Caki2 (cell line): Measurements from ENCODE around the gene OSBPL5. TPM values are rescaled to one million over a fixed set of nuclear protein-coding genes. Genes with fewer than 3 reads are reported as not detected.
"Not testable (repeated sequence)": the region's sequence is repeated elsewhere in the genome, so short reads cannot be mapped to it uniquely, and the experiment has no call there.

ENCODE experiments used
- DNase-seq: peaks from one replicate; pipeline ENCODE4 v3.0.0-alpha.2; 2015; ENCODE audit warnings: low read depth
- in situ Hi-C: cut with HindIII; loops from 2 replicates; pipeline ENCODE4 v1.10.0; 2016; ENCODE audit warnings: low sequenced_read_pairs, low pct_unique_long_range_greater_than_20kb, mixed read lengths
- total RNA-seq: library from RNA; depleted of rRNA; stranded (reverse); fragments of >200 nt; shearing (Covaris generic); gene quantifications from 2 replicates; pipeline ENCODE4 v1.2.3, GENCODE V29; 2014; ENCODE audit warnings: low replicate concordance

Gene OSBPL5
- total RNA-seq, 1 experiment from 2014 or later = 11.2 TPM

GRCh38 chr11:3120071-3120792, 44.9 kb downstream of the OSBPL5 start:
- in situ Hi-C loops = no loop called here

GRCh38 chr11:3119141-3119821, 45.8 kb downstream of the OSBPL5 start:
- DNase-seq = no peak
- in situ Hi-C loops = no loop called here

More at GRCh38 chr11:3120071-3120792, 44.9 kb downstream of the OSBPL5 start:
- no peak for DNase-seq

GRCh38 chr11:3115321-3115720, 49.8 kb downstream of the OSBPL5 start:
- in situ Hi-C loops = no loop called here
- no peak for DNase-seq

GRCh38 chr11:3113661-3114060, 51.4 kb downstream of the OSBPL5 start:
- DNase-seq, in situ Hi-C loops: not testable (repeated sequence)

GRCh38 chr11:3111919-3112690, 53.0 kb downstream of the OSBPL5 start:
- DNase-seq = no peak
- in situ Hi-C loops = no loop called here

- DNase-seq = no peak
- in situ Hi-C loops = no loop called here
These were observed 53.6 kb downstream of the OSBPL5 start for GRCh38 chr11:3111466-3111865.

- in situ Hi-C loops = no loop called here
- DNase-seq = no peak
These were observed 55.0 kb downstream of the OSBPL5 start for GRCh38 chr11:3109921-3110706.

GRCh38 chr11:3109434-3109833, 55.7 kb downstream of the OSBPL5 start:
- DNase-seq = no peak
- in situ Hi-C loops = no loop called here

- in situ Hi-C loops = no loop called here
These were observed 56.9 kb downstream of the OSBPL5 start for GRCh38 chr11:3108183-3108721.

GRCh38 chr11:3107608-3108182, 57.4 kb downstream of the OSBPL5 start:
- in situ Hi-C loops = no loop called here
- no peak for DNase-seq

More at GRCh38 chr11:3108183-3108721, 56.9 kb downstream of the OSBPL5 start:
- DNase-seq = no peak

GRCh38 chr11:3106736-3107524, 58.2 kb downstream of the OSBPL5 start:
- DNase-seq = no peak
- in situ Hi-C loops = no loop called here

GRCh38 chr11:3105791-3106735, 59.0 kb downstream of the OSBPL5 start:
- in situ Hi-C loops = no loop called here
- no peak for DNase-seq

GRCh38 chr11:3104961-3105790, 59.9 kb downstream of the OSBPL5 start:
- in situ Hi-C loops = no loop called here
- no peak for DNase-seq

GRCh38 chr11:3104051-3104714, 60.9 kb downstream of the OSBPL5 start:
- no peak for DNase-seq
- in situ Hi-C loops = no loop called here

- no peak for DNase-seq
- in situ Hi-C loops = no loop called here
These were observed 62.0 kb downstream of the OSBPL5 start for GRCh38 chr11:3103076-3103475.
